Measurements from ENCODE around the gene KIF19.

GRCh38 chr17:74358697-74359096 is 32.7 kb downstream of the KIF19 start:
- TF ChIP-seq CTCF (IDR thresholded peaks at IDR 0.05 in 2 of 3, conservative IDR thresholded peaks at IDR 0.05 in 1 of 3; ENCODE audit: control insufficient read depth in 2 of 3, extremely low read depth in 1 of 3, insufficient read depth in 1 of 3, low read depth in 3 of 3, low read length in 3 of 3), result no peak
- no peak for TF ChIP-seq POLR2A (IDR thresholded peaks at IDR 0.05; ENCODE audit: low read depth, low read length)
- TF ChIP-seq POLR2AphosphoS5 (IDR thresholded peaks at IDR 0.05; ENCODE audit: low read length), result no peak
- TF ChIP-seq GABPA (IDR thresholded peaks at IDR 0.05; ENCODE audit: low read depth), result no peak
- no peak for TF ChIP-seq NBN (IDR thresholded peaks at IDR 0.05)
- TF ChIP-seq MYC (IDR thresholded peaks at IDR 0.05; ENCODE audit: insufficient read depth, insufficient read length, insufficient replicate concordance, low read length, severe bottlenecking), result no peak
- TF ChIP-seq ATF7 (IDR thresholded peaks at IDR 0.05; ENCODE audit: low read depth), result no peak
- TF ChIP-seq SIN3A (IDR thresholded peaks at IDR 0.05; ENCODE audit: low read depth, low read length), result no peak
